Upper lobe of left lung (tissue), 6 donors: ENCODE results near the gene RNF111. TPM values are rescaled to one million over a fixed set of nuclear protein-coding genes. Genes with fewer than 3 reads are reported as not detected.

Experiments used
- ATAC-seq, 2 donors: fragments of 200-7000 bp; cut with Tn5 transposase; one replicate each; pipeline ENCODE4 v1.9.1; 2022; ENCODE audit warnings: mild to moderate bottlenecking in 2 of 2, moderate library complexity in 2 of 2; ENCODE audit not compliant: low FRiP score in 2 of 2
- DNase-seq, 2 donors: peaks; one replicate each; pipeline ENCODE4 v3.0.0-alpha.2; 2019 to 2020
- H3K27ac ChIP-seq, 4 donors: fragments of 200-600 bp; sonication (generic); one replicate each; pipeline ENCODE4 v1.5.1; 2016 to 2019
- H3K27me3 ChIP-seq, 4 donors: fragments of 200-600 bp; sonication (generic); one replicate each; pipeline ENCODE4 v1.5.1; 2017 to 2019
- H3K36me3 ChIP-seq, 4 donors: fragments of 200-600 bp; sonication (generic); one replicate each; pipeline ENCODE4 v1.5.1; 2016 to 2019
- H3K4me1 ChIP-seq, 4 donors: fragments of 200-600 bp; sonication (generic); one replicate each; pipeline ENCODE4 v1.5.1; 2018 to 2019
- H3K4me3 ChIP-seq, 4 donors: fragments of 200-600 bp; sonication (generic); one replicate each; pipeline ENCODE4 v1.5.1; 2017 to 2019; ENCODE audit warnings: mild to moderate bottlenecking in 2 of 4, moderate library complexity in 1 of 4
- H3K9me3 ChIP-seq, 4 donors: fragments of 200-600 bp; sonication (generic); one replicate each; pipeline ENCODE4 v1.5.1; 2018 to 2019
- CTCF ChIP-seq, 6 experiments: fragments of 450-650 bp in 4 of 6; fragments of 200-600 bp in 2 of 6; sonication (generic) in 2 of 6; IDR thresholded peaks; one replicate each; pipeline ENCODE4 v1.5.1; 2016 to 2019; ENCODE audit warnings: antibody characterized with exemption in 6 of 6
- EP300 ChIP-seq, 4 donors: sonication (generic); formaldehyde crosslinking; IDR thresholded peaks; one replicate each; pipeline ENCODE4 v1.5.1; 2017; ENCODE audit warnings: antibody characterized with exemption in 4 of 4, control low read depth in 2 of 4
- POLR2A ChIP-seq, 4 donors: fragments of 450-650 bp; IDR thresholded peaks; one replicate each; pipeline ENCODE4 v1.5.1; 2016 to 2017; ENCODE audit warnings: antibody characterized with exemption in 4 of 4, mild to moderate bottlenecking in 2 of 4
- POLR2AphosphoS5 ChIP-seq, 2 donors: sonication (generic); formaldehyde crosslinking; IDR thresholded peaks; one replicate each; pipeline ENCODE4 v1.5.1; 2017; ENCODE audit warnings: antibody characterized with exemption in 2 of 2
- WGBS, 2 donors: methylation state at CpG; one replicate each; pipeline ENCODE4 v1.1.5; 2017 to 2018; 5-methylcytosine and 5-hydroxymethylcytosine counted together
- total RNA-seq, 6 donors: library from RNA; depleted of rRNA in 4 of 6; stranded (reverse); fragments of >200 nt in 4 of 6; gene quantifications; one replicate each; pipeline versions ENCODE4 v1.1.0 to v1.2.1, GENCODE V29; 2016 to 2021
- donor health status: DM: no; HTN: no; CAD: no; lungs with moderate emphysema.
- donor health status: DM: no; HTN: yes; CAD: no; lungs with severe emphysema.

RNF111 gene
- total RNA-seq, 6 donors from 2014 or later = 16.3 to 41.6 (median 31.8) TPM

- WGBS, 2 donors = 76 to 81% methylated on average over 2 of the region's 2 CpGs
- Histone ChIP-seq H3K4me1 (no peaks in the 10 kb centered on the region), H3K27ac (no peak overlapping the region), H3K27me3 (no peaks in the 10 kb centered on the region), H3K36me3 (peaks cover 0 to 3% (median 0%) of the 10 kb centered on the region in 4 donors), H3K9me3 (no peaks in the 10 kb centered on the region), H3K4me3 (no peak overlapping the region)
- TF ChIP-seq EP300 (IDR thresholded peaks at IDR 0.05) (no peak), POLR2A (IDR thresholded peaks at IDR 0.05) (no peak), CTCF (IDR thresholded peaks at IDR 0.05) (no peak), POLR2AphosphoS5 (IDR thresholded peaks at IDR 0.05) (no peak)
- ATAC-seq = no peak
- DNase-seq = no peak
Observed at GRCh38 chr15:59115047-59115446, 127.6 kb downstream of the RNF111 start.

DNA sequence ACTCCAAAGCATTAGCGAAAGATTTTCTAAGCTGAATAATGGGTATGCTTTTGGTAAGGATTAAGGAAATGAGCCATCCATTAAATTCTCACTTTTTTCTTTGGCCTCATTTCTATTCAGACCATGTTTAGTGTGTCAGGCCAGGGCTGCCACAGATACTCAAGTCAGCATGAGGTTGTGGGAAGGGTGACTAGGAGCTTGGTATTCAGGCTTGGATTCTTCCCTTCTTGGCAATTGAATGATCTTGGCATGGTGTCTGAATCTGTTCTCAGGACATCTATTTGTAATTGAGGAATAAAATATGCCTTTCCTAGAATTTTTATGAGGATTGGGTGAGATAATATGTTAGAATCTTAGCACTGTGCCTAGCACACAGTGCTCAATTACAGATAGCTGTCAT is 128.7 kb downstream of the RNF111 start:
- Histone ChIP-seq H3K27me3 (no peaks in the 10 kb centered on the region), H3K9me3 (no peaks in the 10 kb centered on the region), H3K4me1 (no peaks in the 10 kb centered on the region), H3K4me3 (no peak overlapping the region), H3K36me3 (peaks cover 0 to 3% (median 0%) of the 10 kb centered on the region in 4 donors), H3K27ac (no peak overlapping the region)
- TF ChIP-seq EP300 (IDR thresholded peaks at IDR 0.05) (no peak), POLR2A (IDR thresholded peaks at IDR 0.05) (no peak), POLR2AphosphoS5 (IDR thresholded peaks at IDR 0.05) (no peak), CTCF (IDR thresholded peaks at IDR 0.05) (no peak)
- no peak for DNase-seq
- 88 to 100% methylated on average over 1 of the region's 1 CpG for WGBS, 2 donors
- ATAC-seq = no peak

DNA sequence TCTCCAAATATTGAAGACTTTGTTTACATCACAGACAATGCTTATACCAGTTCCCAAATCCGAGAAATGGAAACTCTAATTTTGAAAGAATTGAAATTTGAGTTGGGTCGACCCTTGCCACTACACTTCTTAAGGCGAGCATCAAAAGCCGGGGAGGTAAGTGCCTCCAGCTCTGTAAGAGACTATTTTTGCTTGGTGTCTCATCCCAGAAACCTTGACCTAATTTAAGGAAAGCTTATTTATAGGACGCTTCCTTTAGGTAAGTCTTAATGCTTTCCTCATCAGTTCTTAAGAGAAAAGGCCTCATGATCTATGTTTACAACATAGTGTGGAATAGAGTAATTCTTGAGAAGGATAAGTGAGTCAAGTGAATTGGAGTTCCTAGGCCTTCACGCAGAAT is 129.3 kb downstream of the RNF111 start:
- no peaks in the 10 kb centered on the region for H3K4me1 ChIP-seq
- H3K27ac ChIP-seq = no peak overlapping the region
- DNase-seq (no peak), ATAC-seq (no peak)
- peaks cover 0 to 3% (median 0%) of the 10 kb centered on the region in 4 donors for H3K36me3 ChIP-seq
- H3K9me3 ChIP-seq = no peaks in the 10 kb centered on the region
- TF ChIP-seq POLR2AphosphoS5 (IDR thresholded peaks at IDR 0.05) = no peak
- TF ChIP-seq CTCF (IDR thresholded peaks at IDR 0.05) = no peak
- TF ChIP-seq POLR2A (IDR thresholded peaks at IDR 0.05) = no peak
- H3K4me3 ChIP-seq = no peak overlapping the region
- WGBS, 2 donors = 94 to 97% methylated on average over 6 of the region's 6 CpGs
- H3K27me3 ChIP-seq = no peaks in the 10 kb centered on the region

DNA sequence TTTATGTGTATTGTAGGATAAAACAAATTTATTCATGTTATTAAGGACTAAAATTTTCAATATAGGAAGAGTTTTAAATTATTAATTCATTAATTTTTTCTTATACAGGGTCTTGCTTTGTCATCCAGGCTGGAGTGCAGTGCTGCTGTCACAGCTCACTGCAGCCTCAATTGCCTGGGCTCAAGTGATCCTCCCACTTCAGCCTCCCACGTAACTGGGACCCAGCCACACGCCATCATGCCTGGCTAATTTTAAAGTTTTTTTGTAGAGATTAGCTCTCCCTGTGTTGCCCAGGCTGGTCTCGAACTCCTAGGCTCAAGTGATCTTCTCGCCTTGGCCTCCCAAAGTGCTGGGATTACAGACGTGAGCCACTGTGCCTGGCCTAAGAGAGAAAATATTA is 132.2 kb downstream of the RNF111 start:
- ATAC-seq (no peak), DNase-seq (no peak)
- whole genome bisulfite sequencing, 2 donors = 95 to 96% methylated on average over 5 of the region's 5 CpGs
- TF ChIP-seq EP300 (IDR thresholded peaks at IDR 0.05) (no peak), CTCF (IDR thresholded peaks at IDR 0.05) (no peak), POLR2A (IDR thresholded peaks at IDR 0.05) (no peak), POLR2AphosphoS5 (IDR thresholded peaks at IDR 0.05) (no peak)
- H3K4me1 ChIP-seq = no peaks in the 10 kb centered on the region
- peaks cover 0 to 3% (median 0%) of the 10 kb centered on the region in 4 donors for H3K36me3 ChIP-seq
- no peaks in the 10 kb centered on the region for H3K27me3 ChIP-seq
- H3K27ac ChIP-seq = no peak overlapping the region
- H3K4me3 ChIP-seq = no peak overlapping the region
- H3K9me3 ChIP-seq = no peaks in the 10 kb centered on the region

- DNase-seq (no peak), ATAC-seq (no peak)
- Histone ChIP-seq H3K9me3 (no peaks in the 10 kb centered on the region), H3K4me1 (no peaks in the 10 kb centered on the region), H3K27me3 (no peaks in the 10 kb centered on the region), H3K4me3 (no peak overlapping the region), H3K36me3 (peaks cover 0 to 3% (median 0%) of the 10 kb centered on the region in 4 donors), H3K27ac (no peak overlapping the region)
- TF ChIP-seq POLR2A (IDR thresholded peaks at IDR 0.05) (no peak), POLR2AphosphoS5 (IDR thresholded peaks at IDR 0.05) (no peak), EP300 (IDR thresholded peaks at IDR 0.05) (no peak), CTCF (IDR thresholded peaks at IDR 0.05) (no peak)
- WGBS, 2 donors = 94% methylated on average over 5 of the region's 5 CpGs
Observed at GRCh38 chr15:59120937-59121336, 133.5 kb downstream of the RNF111 start.
